Measurements from ENCODE around the gene STEAP3. TPM values are rescaled to one million over a fixed set of nuclear protein-coding genes. Genes with fewer than 3 reads are reported as not detected.

Gene STEAP3, protein sequence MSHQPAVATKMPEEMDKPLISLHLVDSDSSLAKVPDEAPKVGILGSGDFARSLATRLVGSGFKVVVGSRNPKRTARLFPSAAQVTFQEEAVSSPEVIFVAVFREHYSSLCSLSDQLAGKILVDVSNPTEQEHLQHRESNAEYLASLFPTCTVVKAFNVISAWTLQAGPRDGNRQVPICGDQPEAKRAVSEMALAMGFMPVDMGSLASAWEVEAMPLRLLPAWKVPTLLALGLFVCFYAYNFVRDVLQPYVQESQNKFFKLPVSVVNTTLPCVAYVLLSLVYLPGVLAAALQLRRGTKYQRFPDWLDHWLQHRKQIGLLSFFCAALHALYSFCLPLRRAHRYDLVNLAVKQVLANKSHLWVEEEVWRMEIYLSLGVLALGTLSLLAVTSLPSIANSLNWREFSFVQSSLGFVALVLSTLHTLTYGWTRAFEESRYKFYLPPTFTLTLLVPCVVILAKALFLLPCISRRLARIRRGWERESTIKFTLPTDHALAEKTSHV
- 1.5 TPM for total RNA-seq

DNA sequence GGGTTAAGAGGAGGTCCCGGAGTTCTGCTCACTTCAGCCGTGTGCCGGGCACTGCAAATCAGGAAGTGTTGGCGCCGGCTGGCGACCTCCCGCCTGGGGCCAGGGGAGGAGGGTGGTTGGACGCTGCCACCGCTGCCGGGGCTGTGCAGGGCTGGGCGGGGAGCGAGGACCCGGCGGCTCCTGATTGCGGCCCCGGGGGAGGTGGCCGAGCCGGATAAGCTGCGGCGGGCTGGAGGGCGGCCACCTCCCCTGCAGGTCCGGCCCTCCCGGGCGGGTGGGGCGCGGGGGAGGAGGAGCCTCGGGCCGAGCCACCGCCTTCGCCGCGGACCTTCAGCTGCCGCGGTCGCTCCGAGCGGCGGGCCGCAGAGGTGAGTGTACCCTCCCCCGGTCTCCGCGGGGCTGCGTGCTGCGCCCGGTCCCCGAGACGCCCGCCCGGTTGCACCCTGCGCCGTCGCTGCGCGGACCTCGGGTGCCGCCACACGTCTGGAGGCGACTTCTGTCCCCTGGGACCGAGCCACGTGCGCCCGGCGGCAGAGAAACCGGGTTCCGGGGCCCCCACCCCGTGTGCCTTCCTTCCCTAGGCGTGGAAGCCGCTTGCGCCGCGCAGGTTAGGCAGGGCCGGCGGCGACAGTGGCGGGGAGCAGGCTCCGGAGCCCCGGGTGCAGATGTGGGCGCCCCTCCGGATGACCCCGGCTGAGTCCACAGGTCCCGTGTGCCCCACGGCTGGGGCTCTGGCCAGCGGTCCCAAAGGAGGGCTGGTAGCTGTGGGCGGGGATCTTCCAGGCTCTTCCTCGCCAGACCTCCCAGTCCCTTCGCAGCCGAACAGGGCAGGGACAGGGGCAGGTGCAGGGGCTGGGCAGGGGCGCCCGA, at the start of gene STEAP3:
STEAP3 (plus strand) TSS at position 314 of the 870 bp plus-strand sequence. CDS start 7,179 bp downstream, outside the sequence.
- Histone ChIP-seq H3K4me3 (ENCODE audit: low read length) (peak within 1 kb of the TSS; percentile 32), H3K9me3 (ENCODE audit: low read depth, low read length) (no peaks in the 10 kb centered on the region), H3K27me3 (ENCODE audit: insufficient read depth, low read length) (peaks cover 3% of the 10 kb centered on the region), H3K4me1 (ENCODE audit: insufficient read depth, low read length) (peaks cover 14% of the 10 kb centered on the region)

DNA sequence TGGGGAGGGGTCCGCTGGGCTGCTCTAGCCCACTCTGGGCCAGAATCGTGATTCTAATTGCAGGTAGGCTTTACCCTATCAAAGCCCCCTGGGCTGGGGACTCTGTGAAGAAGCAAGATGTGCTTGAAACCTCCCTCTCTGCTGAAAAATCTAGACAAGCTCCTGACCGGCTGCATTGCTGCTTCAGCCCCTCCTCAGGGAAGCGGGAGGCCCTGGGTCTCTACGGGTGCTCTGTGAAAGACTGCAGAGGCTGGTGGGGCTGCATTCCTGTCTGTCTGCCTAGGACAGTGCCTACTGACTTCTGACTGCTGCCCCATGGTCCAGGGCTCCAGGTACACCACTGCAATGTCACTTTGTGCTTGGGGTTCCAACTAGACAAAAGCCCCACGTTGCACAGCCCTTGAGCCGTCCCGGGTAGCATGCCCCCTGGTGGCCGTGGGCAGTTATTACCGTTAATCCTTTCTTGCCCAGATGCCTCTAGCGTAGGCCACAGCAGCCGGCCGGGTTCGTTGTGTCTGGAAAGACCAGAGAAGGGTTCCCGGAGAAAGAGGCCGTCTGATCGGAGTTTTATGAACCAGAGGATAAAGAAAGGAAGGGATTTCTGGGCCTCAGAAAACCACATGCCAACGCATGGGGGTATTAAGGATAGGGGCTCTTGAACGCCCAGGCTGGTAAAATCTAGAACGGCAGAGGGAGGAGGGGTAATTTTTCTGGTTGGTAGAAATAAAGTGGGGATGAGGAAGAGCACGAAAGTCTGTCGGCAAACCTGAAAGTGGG, 49.2 kb upstream of the STEAP3 start:
- Histone ChIP-seq H3K4me3 (ENCODE audit: low read length) (no peak overlapping the region), H3K27me3 (ENCODE audit: insufficient read depth, low read length) (no peaks in the 10 kb centered on the region), H3K9me3 (ENCODE audit: low read depth, low read length) (no peaks in the 10 kb centered on the region)

DNA sequence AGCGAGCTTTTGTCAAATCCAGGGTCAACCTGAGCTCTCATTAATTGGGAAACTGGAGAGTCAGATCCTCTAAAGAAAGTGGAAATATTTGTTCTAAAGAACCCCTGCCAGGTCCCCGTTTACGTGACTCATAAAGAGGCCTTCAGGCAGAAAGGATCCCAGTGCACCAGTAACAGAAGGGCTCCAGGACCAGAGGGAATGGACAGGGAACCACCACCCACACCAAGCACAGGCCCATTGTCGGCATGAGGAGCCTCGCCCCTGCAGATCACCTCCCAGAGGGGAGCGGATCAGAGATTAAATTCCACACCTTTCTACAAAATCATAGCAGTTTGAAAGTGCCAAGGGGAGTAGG, 48.7 kb upstream of the STEAP3 start:
- Histone ChIP-seq H3K4me3 (ENCODE audit: low read length) (no peak overlapping the region), H3K27me3 (ENCODE audit: insufficient read depth, low read length) (no peaks in the 10 kb centered on the region), H3K9me3 (ENCODE audit: low read depth, low read length) (no peaks in the 10 kb centered on the region), H3K4me1 (ENCODE audit: insufficient read depth, low read length) (no peaks in the 10 kb centered on the region)

More for the DNA sequence above, 49.2 kb upstream of the STEAP3 start:
- no peaks in the 10 kb centered on the region for H3K4me1 ChIP-seq (ENCODE audit: insufficient read depth, low read length)

DNA sequence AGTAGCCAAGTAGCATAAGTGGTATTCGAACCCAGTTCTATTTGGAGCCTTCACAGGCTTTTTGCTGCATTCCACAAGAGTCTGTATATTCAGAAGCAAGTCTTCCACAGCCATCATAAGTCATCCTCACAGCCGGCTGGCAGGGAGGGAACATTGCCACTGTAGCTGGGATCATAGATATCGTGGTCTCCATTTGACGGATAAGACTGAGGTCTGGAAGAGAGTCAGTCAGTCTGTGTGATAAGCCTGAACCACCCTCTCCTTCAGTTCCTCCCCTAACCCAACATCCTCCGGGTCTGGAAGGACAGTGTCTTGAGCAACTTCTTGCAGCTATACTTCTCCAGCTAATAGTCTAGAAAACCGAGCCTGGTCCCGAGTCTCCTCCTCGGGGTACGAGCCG, 48.1 kb upstream of the STEAP3 start:
- H3K4me3 ChIP-seq (ENCODE audit: low read length) = no peak overlapping the region

DNA sequence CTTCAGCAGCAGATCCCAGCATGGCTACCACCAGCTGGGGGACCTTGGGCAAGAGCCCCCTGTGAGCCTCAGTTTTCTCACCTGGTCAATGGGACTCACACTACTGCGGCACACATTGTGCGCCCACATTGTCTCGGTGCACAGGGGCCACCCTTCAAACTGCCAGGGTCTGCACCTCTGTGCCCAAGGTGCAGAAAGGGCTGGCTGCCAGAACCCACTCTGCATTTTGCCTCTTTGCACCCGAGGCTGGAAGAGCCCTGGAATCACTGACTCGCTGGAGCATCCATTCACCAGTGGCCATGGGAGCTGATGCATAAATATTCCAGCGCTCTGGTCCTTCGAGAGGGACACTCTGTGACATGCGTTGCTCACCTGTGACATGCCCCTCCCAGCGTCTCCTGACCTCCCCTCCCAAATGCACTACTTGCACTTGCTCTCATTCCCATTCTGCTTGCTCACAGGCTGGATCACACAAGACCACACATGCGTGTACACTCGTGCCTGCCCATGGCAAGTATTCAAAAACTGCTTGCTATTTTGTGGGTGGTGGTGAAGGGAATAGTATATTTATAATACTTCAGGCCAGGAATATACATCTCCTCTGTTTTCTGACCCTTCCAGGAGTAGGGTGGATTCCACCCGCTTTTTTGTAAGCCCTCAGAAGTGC, 46.3 kb upstream of the STEAP3 start:
- Histone ChIP-seq H3K9me3 (ENCODE audit: low read depth, low read length) (no peaks in the 10 kb centered on the region), H3K4me3 (ENCODE audit: low read length) (no peak overlapping the region), H3K4me1 (ENCODE audit: insufficient read depth, low read length) (no peaks in the 10 kb centered on the region), H3K27me3 (ENCODE audit: insufficient read depth, low read length) (no peaks in the 10 kb centered on the region)

More for the DNA sequence above, 48.1 kb upstream of the STEAP3 start:
- no peaks in the 10 kb centered on the region for H3K27me3 ChIP-seq (ENCODE audit: insufficient read depth, low read length)
- H3K9me3 ChIP-seq (ENCODE audit: low read depth, low read length) = no peaks in the 10 kb centered on the region
- no peaks in the 10 kb centered on the region for H3K4me1 ChIP-seq (ENCODE audit: insufficient read depth, low read length)

DNA sequence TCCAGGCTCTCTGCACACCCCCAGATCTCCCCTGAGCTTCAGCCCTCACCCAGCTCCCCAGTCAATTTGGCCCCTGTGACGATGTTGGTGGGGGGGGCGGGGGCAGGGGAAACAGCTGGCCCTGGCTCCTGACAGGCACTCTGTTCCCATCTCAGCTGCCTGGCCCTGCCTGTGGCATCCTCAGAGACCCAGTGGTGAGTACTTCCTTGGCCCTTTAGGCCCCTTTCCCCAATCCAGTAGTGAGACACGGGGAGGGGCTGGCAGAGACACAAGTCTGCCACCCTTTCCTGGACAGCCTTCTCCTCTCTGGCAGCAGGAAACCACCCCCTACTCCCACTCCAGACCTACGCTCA, 45.8 kb upstream of the STEAP3 start:
- no peaks in the 10 kb centered on the region for H3K9me3 ChIP-seq (ENCODE audit: low read depth, low read length)
- no peaks in the 10 kb centered on the region for H3K27me3 ChIP-seq (ENCODE audit: insufficient read depth, low read length)
- H3K4me3 ChIP-seq (ENCODE audit: low read length) = no peak overlapping the region
- no peaks in the 10 kb centered on the region for H3K4me1 ChIP-seq (ENCODE audit: insufficient read depth, low read length)

DNA sequence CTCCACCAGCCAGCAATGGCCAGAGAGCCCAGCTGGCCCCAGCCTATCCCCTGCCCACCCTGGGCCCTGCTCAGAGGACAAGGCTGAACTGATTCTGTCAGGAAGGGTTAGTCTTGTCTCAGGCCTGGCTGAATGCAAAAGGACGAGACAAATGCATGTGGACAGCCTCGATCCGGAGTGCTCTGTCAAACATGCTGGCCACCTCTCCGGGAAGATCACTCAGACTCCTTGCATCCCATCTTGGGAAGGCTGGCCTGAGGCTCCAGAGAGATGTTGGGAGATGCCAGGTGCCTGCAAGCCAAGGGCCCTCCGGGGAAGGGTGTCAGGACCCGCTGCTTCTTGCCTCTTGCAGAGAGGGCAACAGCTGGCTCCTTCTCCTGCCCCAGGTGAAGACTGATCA, 44.9 kb upstream of the STEAP3 start:
- Histone ChIP-seq H3K4me3 (ENCODE audit: low read length) (no peak overlapping the region), H3K27me3 (ENCODE audit: insufficient read depth, low read length) (no peaks in the 10 kb centered on the region), H3K4me1 (ENCODE audit: insufficient read depth, low read length) (no peaks in the 10 kb centered on the region), H3K9me3 (ENCODE audit: low read depth, low read length) (no peaks in the 10 kb centered on the region)

DNA sequence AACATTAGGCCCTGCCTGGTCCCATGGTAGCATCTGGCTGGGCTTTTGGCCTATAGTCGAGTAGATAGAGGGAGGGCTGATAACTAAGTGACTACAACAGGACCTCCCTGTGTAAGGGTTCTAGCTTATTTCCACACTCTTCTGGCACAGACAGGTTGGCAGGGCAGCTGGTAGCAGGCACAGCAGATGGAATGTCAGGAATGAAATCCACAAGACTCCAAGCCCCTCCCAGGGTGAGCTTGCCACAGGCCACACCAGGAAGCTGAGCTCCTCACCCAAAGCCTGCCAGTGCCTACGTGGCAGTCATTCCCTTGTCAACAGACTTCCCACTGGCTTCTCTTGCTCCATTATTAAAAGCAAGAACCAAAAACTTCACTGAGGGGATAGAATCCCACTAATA, 44.4 kb upstream of the STEAP3 start:
- Histone ChIP-seq H3K4me3 (ENCODE audit: low read length) (no peak overlapping the region), H3K4me1 (ENCODE audit: insufficient read depth, low read length) (no peaks in the 10 kb centered on the region), H3K27me3 (ENCODE audit: insufficient read depth, low read length) (no peaks in the 10 kb centered on the region), H3K9me3 (ENCODE audit: low read depth, low read length) (no peaks in the 10 kb centered on the region)

DNA sequence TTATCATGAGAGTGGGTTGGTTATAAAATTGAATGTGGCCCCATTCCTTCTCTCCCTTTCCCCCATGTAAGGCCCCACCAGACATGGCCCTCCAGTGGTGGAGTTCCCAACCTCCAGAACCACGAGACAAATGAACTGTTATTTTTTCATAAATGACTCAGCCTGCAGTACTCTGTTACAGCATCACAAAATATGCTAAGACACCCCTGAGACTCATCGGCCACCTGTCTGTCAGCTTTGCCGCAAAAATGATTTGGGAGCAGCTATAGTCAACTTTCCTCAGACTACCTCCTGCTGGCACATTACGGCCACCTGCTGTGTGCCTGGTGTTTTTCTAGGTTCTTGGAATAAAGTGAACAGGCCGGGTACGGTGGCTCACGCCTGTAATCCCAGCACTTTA, 43.6 kb upstream of the STEAP3 start:
- Histone ChIP-seq H3K27me3 (ENCODE audit: insufficient read depth, low read length) (no peaks in the 10 kb centered on the region), H3K4me1 (ENCODE audit: insufficient read depth, low read length) (no peaks in the 10 kb centered on the region), H3K9me3 (ENCODE audit: low read depth, low read length) (no peaks in the 10 kb centered on the region), H3K4me3 (ENCODE audit: low read length) (no peak overlapping the region)

DNA sequence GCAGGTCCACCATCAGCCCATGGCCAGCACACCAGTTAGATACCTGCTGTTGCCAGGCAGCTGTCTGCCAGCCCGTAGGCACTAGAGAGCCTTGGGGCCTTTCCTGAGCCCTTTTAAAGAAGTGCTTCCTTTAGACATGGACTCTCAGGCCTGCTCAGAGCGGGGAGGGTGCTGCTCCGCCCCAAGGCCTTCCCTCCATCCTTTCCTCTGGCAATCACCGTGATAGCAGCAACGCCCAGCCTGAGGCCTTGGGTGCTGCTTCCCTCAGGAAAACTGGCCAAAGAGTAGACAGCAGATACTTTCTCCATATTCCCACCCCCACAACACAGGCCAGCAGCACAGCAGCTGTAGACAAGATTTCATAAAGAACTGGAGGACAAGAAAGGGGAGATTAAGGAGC, 42.7 kb upstream of the STEAP3 start:
- H3K9me3 ChIP-seq (ENCODE audit: low read depth, low read length) = no peaks in the 10 kb centered on the region
- no peaks in the 10 kb centered on the region for H3K27me3 ChIP-seq (ENCODE audit: insufficient read depth, low read length)
- H3K4me3 ChIP-seq (ENCODE audit: low read length) = no peak overlapping the region
- H3K4me1 ChIP-seq (ENCODE audit: insufficient read depth, low read length) = no peaks in the 10 kb centered on the region

DNA sequence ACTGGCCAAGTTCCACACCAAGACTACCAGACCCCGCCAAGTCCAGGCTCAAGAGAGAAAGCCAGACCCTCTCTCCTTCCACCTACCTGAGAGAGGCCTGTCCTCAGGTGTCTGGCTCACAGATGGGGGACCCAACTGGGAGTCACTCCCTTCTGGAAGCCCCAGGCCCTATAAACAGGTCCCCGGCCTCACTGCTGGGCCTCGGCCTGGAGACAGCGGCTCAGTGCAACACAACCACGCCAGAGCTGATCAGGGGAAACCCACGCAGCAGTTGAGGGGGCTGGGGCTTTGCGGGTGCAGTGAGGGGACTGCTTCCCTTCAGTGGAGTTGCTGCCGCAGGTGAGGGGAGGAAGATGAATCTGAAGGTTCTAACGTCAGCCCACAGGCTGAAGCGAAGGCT, 42.2 kb upstream of the STEAP3 start:
- Histone ChIP-seq H3K9me3 (ENCODE audit: low read depth, low read length) (no peaks in the 10 kb centered on the region), H3K4me3 (ENCODE audit: low read length) (no peak overlapping the region), H3K4me1 (ENCODE audit: insufficient read depth, low read length) (no peaks in the 10 kb centered on the region), H3K27me3 (ENCODE audit: insufficient read depth, low read length) (no peaks in the 10 kb centered on the region)

DNA sequence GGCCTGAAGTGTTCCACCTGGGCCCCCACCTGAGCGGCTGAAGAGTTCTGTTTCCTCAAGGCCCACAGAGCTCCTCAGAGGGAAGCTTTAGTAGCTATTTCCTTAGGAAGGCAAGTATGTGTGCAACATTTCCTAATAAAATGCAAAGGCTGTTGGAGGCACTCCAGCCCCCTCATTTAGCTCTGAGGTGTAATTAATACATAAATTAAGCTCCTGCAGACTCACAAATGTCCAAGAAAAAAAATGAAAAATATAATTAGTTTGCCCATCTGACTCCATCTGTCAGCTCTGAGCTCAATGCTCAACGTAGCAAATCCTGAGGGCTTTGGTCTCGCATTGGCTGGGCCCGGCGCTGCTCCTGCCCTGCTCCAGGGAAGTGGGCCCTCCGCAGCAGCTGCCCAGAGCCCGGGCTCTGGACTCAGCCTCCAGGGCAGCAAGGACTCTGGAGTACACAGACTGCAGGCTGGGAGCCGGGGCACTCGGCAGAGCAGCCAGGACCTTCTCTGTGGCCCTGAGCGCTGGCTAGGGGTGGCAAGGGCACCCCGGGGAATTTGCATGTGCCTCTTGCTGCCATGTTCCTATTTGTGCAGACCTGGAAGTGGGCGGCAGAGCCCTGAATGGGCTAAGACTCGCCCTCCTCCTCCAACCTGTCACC, 41.7 kb upstream of the STEAP3 start:
- no peak overlapping the region for H3K4me3 ChIP-seq (ENCODE audit: low read length)
- no peaks in the 10 kb centered on the region for H3K9me3 ChIP-seq (ENCODE audit: low read depth, low read length)
- no peaks in the 10 kb centered on the region for H3K27me3 ChIP-seq (ENCODE audit: insufficient read depth, low read length)
- no peaks in the 10 kb centered on the region for H3K4me1 ChIP-seq (ENCODE audit: insufficient read depth, low read length)

DNA sequence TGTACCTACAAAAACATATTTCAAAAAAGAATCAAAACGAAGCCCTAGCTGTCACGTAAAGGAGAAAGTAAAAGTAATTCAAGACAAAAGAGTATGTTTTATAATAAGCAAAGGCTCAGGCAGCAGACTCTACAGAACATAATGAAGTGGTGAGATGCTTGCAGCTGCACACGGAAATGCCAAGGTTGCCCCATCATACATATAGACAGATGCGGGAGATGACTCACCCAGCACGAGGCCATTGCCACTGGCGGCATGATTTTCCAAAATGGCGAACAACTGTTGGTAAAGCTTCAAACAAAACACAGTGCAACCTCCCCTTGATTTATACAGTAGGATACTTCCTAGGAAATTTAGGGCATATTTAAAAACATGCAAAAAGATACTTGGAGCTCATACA, 39.1 kb upstream of the STEAP3 start:
- no peaks in the 10 kb centered on the region for H3K27me3 ChIP-seq (ENCODE audit: insufficient read depth, low read length)
- no peaks in the 10 kb centered on the region for H3K9me3 ChIP-seq (ENCODE audit: low read depth, low read length)
- H3K4me1 ChIP-seq (ENCODE audit: insufficient read depth, low read length) = no peaks in the 10 kb centered on the region
- H3K4me3 ChIP-seq (ENCODE audit: low read length) = no peak overlapping the region

All from mononuclear cell (primary cell).